A673 (cell line): Measurements from ENCODE around the gene CYSLTR2. TPM values are rescaled to one million over a fixed set of nuclear protein-coding genes. Genes with fewer than 3 reads are reported as not detected.

ENCODE experiments used
- BruUV-seq: library from RNA; stranded (reverse); fragments of 400-500 nt; replicated peaks from 2 replicates; lab custom pipeline; 2021; lab: Mats Ljungman, UMichigan
- CTCF ChIA-PET: fragments of 300-600 bp; sonication (Branson Sonifier 250); formaldehyde crosslinking; loops from one replicate; lab custom pipeline; 2022; ENCODE audit warnings: antibody characterized with exemption; lab: Charles Lee
- POLR2A ChIA-PET: fragments of 300-600 bp; sonication (Branson Sonifier 250); formaldehyde crosslinking; loops from one replicate; lab custom pipeline; 2022; ENCODE audit warnings: antibody characterized with exemption; ENCODE audit not compliant: low non-redundant PET; lab: Charles Lee
- DNase-seq: peaks from one replicate; pipeline ENCODE4 v3.0.0-alpha.2; 2015; ENCODE audit warnings: low spot score
- H3K27ac ChIP-seq: fragments of 200-600 bp; sonication (generic); 2 replicates; pipeline ENCODE4 v1.5.1; 2016; ENCODE audit warnings: mixed run types, low read depth, mild to moderate bottlenecking, mixed read lengths, antibody characterized with exemption, low read length; ENCODE audit not compliant: poor library complexity, severe bottlenecking
- H3K27me3 ChIP-seq: fragments of 200-600 bp; sonication (generic); replicated peaks from 2 replicates; pipeline ENCODE4 v1.6.1; 2017; ENCODE audit warnings: mixed run types, low read depth, mild to moderate bottlenecking, mixed read lengths, antibody characterized with exemption, low read length; ENCODE audit not compliant: insufficient read depth, poor library complexity
- H3K36me3 ChIP-seq: fragments of 200-600 bp; sonication (generic); 2 replicates; pipeline ENCODE4 v1.6.1; 2016; ENCODE audit warnings: mixed run types, mild to moderate bottlenecking, mixed read lengths, antibody characterized with exemption, low read length; ENCODE audit not compliant: insufficient read depth, poor library complexity, severe bottlenecking
- H3K4me1 ChIP-seq: fragments of 200-600 bp; sonication (generic); 2 replicates; pipeline ENCODE4 v1.6.1; 2017; ENCODE audit warnings: mixed run types, mild to moderate bottlenecking, mixed read lengths, antibody characterized with exemption, low read length; ENCODE audit not compliant: insufficient read depth, poor library complexity, severe bottlenecking
- H3K4me3 ChIP-seq: fragments of 200-600 bp; sonication (generic); 2 replicates; pipeline ENCODE4 v1.5.1; 2016; ENCODE audit warnings: low read depth, mixed run types, mild to moderate bottlenecking, mixed read lengths, low read length; ENCODE audit not compliant: poor library complexity, severe bottlenecking
- H3K9me3 ChIP-seq: fragments of 200-600 bp; sonication (generic); 2 replicates; pipeline ENCODE4 v1.6.1; 2016; ENCODE audit warnings: mixed run types, low read depth, mild to moderate bottlenecking, mixed read lengths, antibody characterized with exemption, low read length; ENCODE audit not compliant: poor library complexity, severe bottlenecking
- CTCF ChIP-seq: fragments of 300-800, 200-600 bp; sonication (generic); conservative IDR thresholded peaks from 2 replicates; pipeline ENCODE4 v1.5.1; 2017; ENCODE audit warnings: low read depth, mild to moderate bottlenecking, antibody characterized with exemption, low read length, moderate library complexity, mixed read lengths
- EZH2 ChIP-seq: fragments of 200-600 bp; sonication (generic); IDR thresholded peaks from 2 replicates; pipeline ENCODE4 v1.6.1; 2017; ENCODE audit warnings: borderline replicate concordance, low read depth, mild to moderate bottlenecking, mixed read lengths, antibody characterized with exemption, low read length; ENCODE audit not compliant: poor library complexity, severe bottlenecking
- intact Hi-C: fragments of 100-400 bp; cut with micrococcal nuclease; formaldehyde crosslinking; loops from one replicate; pipeline ENCODE4 v1.10.0; 2022; ENCODE audit not compliant: unreplicated experiment
- total RNA-seq: library from RNA; stranded (reverse); gene quantifications from 2 replicates; pipeline ENCODE4 v1.2.3, GENCODE V29; 2021

CYSLTR2 gene
- total RNA-seq, 1 experiment from 2014 or later, result not detected

GRCh38 chr13:48741377-48741776 is 87.6 kb downstream of the CYSLTR2 start:
- peaks cover 5% of the 10 kb centered on the region for H3K27me3 ChIP-seq
- H3K36me3 ChIP-seq, result no peaks in the 10 kb centered on the region
- TF ChIP-seq EZH2, result no peak
- no peak for TF ChIP-seq CTCF
- BruUV-seq, result no TSS peak
- no peaks in the 10 kb centered on the region for H3K4me1 ChIP-seq
- CTCF ChIA-PET, result no interaction called here
- no peak overlapping the region for H3K4me3 ChIP-seq
- no peak overlapping the region for H3K27ac ChIP-seq
- DNase-seq, result no peak
- no peaks in the 10 kb centered on the region for H3K9me3 ChIP-seq
- intact Hi-C loops, result no loop called here
- POLR2A ChIA-PET, result no interaction called here

- Histone ChIP-seq H3K4me3 (no peak overlapping the region), H3K9me3 (no peaks in the 10 kb centered on the region), H3K27me3 (peaks cover 5% of the 10 kb centered on the region), H3K27ac (no peak overlapping the region), H3K4me1 (no peaks in the 10 kb centered on the region), H3K36me3 (no peaks in the 10 kb centered on the region)
- DNase-seq, result no peak
- ChIA-PET POLR2A (no interaction called here), CTCF (no interaction called here)
- BruUV-seq, result no TSS peak
- intact Hi-C loops, result no loop called here
- TF ChIP-seq EZH2 (no peak), CTCF (no peak)
These were observed 93.1 kb downstream of the CYSLTR2 start for GRCh38 chr13:48746821-48747220.

- ChIA-PET CTCF (interaction anchor here (0.6 kb wide), 1 partner anchor 20 kb away, joined by 3 read pairs; no protein-coding TSS in a partner anchor), POLR2A (no interaction called here)
- Histone ChIP-seq H3K4me1 (no peaks in the 10 kb centered on the region), H3K4me3 (no peak overlapping the region), H3K27me3 (peaks cover 5% of the 10 kb centered on the region), H3K36me3 (no peaks in the 10 kb centered on the region), H3K9me3 (no peaks in the 10 kb centered on the region), H3K27ac (no peak overlapping the region)
- TF ChIP-seq EZH2 (no peak), CTCF (no peak)
- BruUV-seq, result no TSS peak
- no peak for DNase-seq
- intact Hi-C loops, result no loop called here
These were observed 95.0 kb downstream of the CYSLTR2 start for GRCh38 chr13:48748681-48749080.
